Suprapubic skin (tissue), 3 donors: Measurements from ENCODE around the gene SLC5A9.
"Not testable (repeated sequence)": the region's sequence is repeated elsewhere in the genome, so short reads cannot be mapped to it uniquely, and the experiment has no call there.

ENCODE experiments used
- POLR2A ChIP-seq, 2 donors: fragments of 450-650 bp; IDR thresholded peaks; one replicate each; pipeline ENCODE4 v1.6.1; 2017; ENCODE audit warnings: antibody characterized with exemption in 2 of 2, mild to moderate bottlenecking in 2 of 2, moderate library complexity in 2 of 2
- TF ChIP-seq, protein P1 (sequence below), 2 donors: fragments of 200-600 bp in 1 of 2; fragments of 450-650 bp in 1 of 2; sonication (generic) in 1 of 2; IDR thresholded peaks; one replicate each; pipeline ENCODE4 v1.5.1; 2016 to 2019; ENCODE audit warnings: antibody characterized with exemption in 2 of 2, mild to moderate bottlenecking in 1 of 2, moderate library complexity in 1 of 2

DNA sequence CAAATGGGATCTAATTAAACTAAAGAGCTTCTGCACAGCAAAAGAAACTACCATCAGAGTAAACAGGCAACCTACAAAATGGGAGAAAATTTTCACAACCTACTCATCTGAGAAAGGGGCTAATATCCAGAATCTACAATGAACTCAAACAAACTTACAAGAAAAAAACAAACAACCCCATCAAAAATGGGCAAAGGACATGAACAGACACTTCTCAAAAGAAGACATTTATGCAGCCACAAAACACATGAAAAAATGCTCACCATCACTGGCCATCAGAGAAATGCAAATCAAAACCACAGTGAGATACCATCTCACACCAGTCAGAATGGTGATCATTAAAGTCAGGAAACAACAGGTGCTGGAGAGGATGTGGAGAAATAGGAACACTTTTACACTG, 59.8 kb downstream of the SLC5A9 start:
- TF ChIP-seq POLR2A (IDR thresholded peaks at IDR 0.05): not testable (repeated sequence)
- TF ChIP-seq, protein P1, sequence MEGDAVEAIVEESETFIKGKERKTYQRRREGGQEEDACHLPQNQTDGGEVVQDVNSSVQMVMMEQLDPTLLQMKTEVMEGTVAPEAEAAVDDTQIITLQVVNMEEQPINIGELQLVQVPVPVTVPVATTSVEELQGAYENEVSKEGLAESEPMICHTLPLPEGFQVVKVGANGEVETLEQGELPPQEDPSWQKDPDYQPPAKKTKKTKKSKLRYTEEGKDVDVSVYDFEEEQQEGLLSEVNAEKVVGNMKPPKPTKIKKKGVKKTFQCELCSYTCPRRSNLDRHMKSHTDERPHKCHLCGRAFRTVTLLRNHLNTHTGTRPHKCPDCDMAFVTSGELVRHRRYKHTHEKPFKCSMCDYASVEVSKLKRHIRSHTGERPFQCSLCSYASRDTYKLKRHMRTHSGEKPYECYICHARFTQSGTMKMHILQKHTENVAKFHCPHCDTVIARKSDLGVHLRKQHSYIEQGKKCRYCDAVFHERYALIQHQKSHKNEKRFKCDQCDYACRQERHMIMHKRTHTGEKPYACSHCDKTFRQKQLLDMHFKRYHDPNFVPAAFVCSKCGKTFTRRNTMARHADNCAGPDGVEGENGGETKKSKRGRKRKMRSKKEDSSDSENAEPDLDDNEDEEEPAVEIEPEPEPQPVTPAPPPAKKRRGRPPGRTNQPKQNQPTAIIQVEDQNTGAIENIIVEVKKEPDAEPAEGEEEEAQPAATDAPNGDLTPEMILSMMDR (IDR thresholded peaks at IDR 0.05): not testable (repeated sequence)
